Activated CD8-positive, alpha-beta memory T cell treated with anti-CD3 and anti-CD28 coated beads for 4 hours (primary cell): ENCODE data around the gene ST3GAL3.
"Not testable (repeated sequence)": the region's sequence is repeated elsewhere in the genome, so short reads cannot be mapped to it uniquely, and the experiment has no call there.

Source experiments
- DNase-seq, 2 donors: peaks; one replicate each; pipeline ENCODE4 v3.0.0-alpha.2; 2020; ENCODE audit warnings: low read depth in 2 of 2

The ST3GAL3 gene

GRCh38 chr1:43703836-43704235 lies 3.5 kb upstream of the ST3GAL3 start:
- no peak for DNase-seq

- DNase-seq, result no peak
These were observed 2.5 kb upstream of the ST3GAL3 start for GRCh38 chr1:43704838-43705237.

- DNase-seq, result no peak
These were observed 2.0 kb upstream of the ST3GAL3 start for GRCh38 chr1:43705334-43705733.

- DNase-seq, result no peak
These were observed 1.2 kb upstream of the ST3GAL3 start for GRCh38 chr1:43705982-43706597.

GRCh38 chr1:43706598-43707189 lies 642 bp upstream of the ST3GAL3 start:
- DNase-seq, result no peak

- no peak for DNase-seq
These were observed 670 bp downstream of the ST3GAL3 start for GRCh38 chr1:43708002-43708410.

GRCh38 chr1:43711049-43711448 lies 3.7 kb downstream of the ST3GAL3 start:
- no peak for DNase-seq

- no peak for DNase-seq
These were observed 4.4 kb downstream of the ST3GAL3 start for GRCh38 chr1:43711524-43712386.

- no peak for DNase-seq
These were observed 9.4 kb downstream of the ST3GAL3 start for GRCh38 chr1:43716559-43717281.

GRCh38 chr1:43719063-43719462 lies 11.7 kb downstream of the ST3GAL3 start:
- DNase-seq, result no peak

- not testable (repeated sequence) for DNase-seq
These were observed 12.5 kb downstream of the ST3GAL3 start for GRCh38 chr1:43719670-43720419.

- no peak for DNase-seq
These were observed 15.5 kb downstream of the ST3GAL3 start for GRCh38 chr1:43722810-43723209.

GRCh38 chr1:43729816-43730463 lies 22.6 kb downstream of the ST3GAL3 start:
- no peak for DNase-seq

- DNase-seq, result no peak
These were observed 24.7 kb downstream of the ST3GAL3 start for GRCh38 chr1:43731867-43732531.

GRCh38 chr1:43736819-43737218 lies 29.5 kb downstream of the ST3GAL3 start:
- DNase-seq, result no peak

GRCh38 chr1:43742026-43742425 lies 34.7 kb downstream of the ST3GAL3 start:
- no peak for DNase-seq

GRCh38 chr1:43743206-43743605 lies 35.9 kb downstream of the ST3GAL3 start:
- DNase-seq, result no peak

GRCh38 chr1:43747736-43748135 lies 40.4 kb downstream of the ST3GAL3 start:
- DNase-seq, result no peak

GRCh38 chr1:43750083-43750482 lies 42.7 kb downstream of the ST3GAL3 start:
- no peak for DNase-seq

- DNase-seq, result no peak
These were observed 46.1 kb downstream of the ST3GAL3 start for GRCh38 chr1:43753422-43753821.
